ENCODE measurements around the gene TENT5A. TPM values are rescaled to one million over a fixed set of nuclear protein-coding genes. Genes with fewer than 3 reads are reported as not detected.
"Not testable (repeated sequence)": the region's sequence is repeated elsewhere in the genome, so short reads cannot be mapped to it uniquely, and the experiment has no call there.

Gene TENT5A
- total RNA-seq, 1 donor from 2014 or later = 0.63 TPM

- TF ChIP-seq CTCF (conservative IDR thresholded peaks at IDR 0.05; ENCODE audit: low read depth, low read length) = no peak
- H3K4me3 ChIP-seq (ENCODE audit: low read depth, low read length) = no peak overlapping the region
- no peak for DNase-seq (ENCODE audit: low read depth)
Measured at GRCh38 chr6:81787313-81788068, 35.0 kb upstream of the TENT5A start.

- TF ChIP-seq CTCF (conservative IDR thresholded peaks at IDR 0.05; ENCODE audit: low read depth, low read length) = no peak
- no peak overlapping the region for H3K4me3 ChIP-seq (ENCODE audit: low read depth, low read length)
- no peak for DNase-seq (ENCODE audit: low read depth)
Measured at GRCh38 chr6:81786150-81786549, 33.7 kb upstream of the TENT5A start.

GRCh38 chr6:81785377-81785776 is 32.9 kb upstream of the TENT5A start:
- H3K4me3 ChIP-seq (ENCODE audit: low read depth, low read length) = no peak overlapping the region
- DNase-seq (ENCODE audit: low read depth) = no peak
- no peak for TF ChIP-seq CTCF (conservative IDR thresholded peaks at IDR 0.05; ENCODE audit: low read depth, low read length)

- H3K4me3 ChIP-seq (ENCODE audit: low read depth, low read length) = no peak overlapping the region
- no peak for TF ChIP-seq CTCF (conservative IDR thresholded peaks at IDR 0.05; ENCODE audit: low read depth, low read length)
- DNase-seq (ENCODE audit: low read depth) = no peak
Measured at GRCh38 chr6:81783893-81784292, 31.4 kb upstream of the TENT5A start.

- TF ChIP-seq CTCF (conservative IDR thresholded peaks at IDR 0.05; ENCODE audit: low read depth, low read length) = no peak
- no peak for DNase-seq (ENCODE audit: low read depth)
- no peak overlapping the region for H3K4me3 ChIP-seq (ENCODE audit: low read depth, low read length)
Measured at GRCh38 chr6:81781624-81782023, 29.1 kb upstream of the TENT5A start.

- no peak overlapping the region for H3K4me3 ChIP-seq (ENCODE audit: low read depth, low read length)
- DNase-seq (ENCODE audit: low read depth) = no peak
- TF ChIP-seq CTCF (conservative IDR thresholded peaks at IDR 0.05; ENCODE audit: low read depth, low read length) = no peak
Measured at GRCh38 chr6:81777586-81778268, 25.2 kb upstream of the TENT5A start.

GRCh38 chr6:81776219-81776618 is 23.7 kb upstream of the TENT5A start:
- not testable (repeated sequence) for H3K4me3 ChIP-seq (ENCODE audit: low read depth, low read length); DNase-seq (ENCODE audit: low read depth)
